SU-DHL-6 (cell line): ENCODE results near the gene G6PC3.

Experiments used
- H2AFZ ChIP-seq: fragments of 200-600 bp; sonication (generic); 2 replicates; pipeline ENCODE4 v1.6.1; 2014; ENCODE audit warnings: low read depth, mild to moderate bottlenecking, moderate library complexity, mixed read lengths, antibody characterized with exemption, low read length; ENCODE audit not compliant: severe bottlenecking
- H3F3A ChIP-seq: fragments of 200-600 bp; shearing (Covaris generic); 2 replicates; pipeline ENCODE4 v1.6.0; 2016; ENCODE audit warnings: antibody characterized with exemption, mild to moderate bottlenecking; ENCODE audit not compliant: insufficient read depth
- H3K27ac ChIP-seq: fragments of 200-600 bp; sonication (generic); 2 replicates; pipeline ENCODE4 v1.5.1; 2016; ENCODE audit warnings: low read depth, mild to moderate bottlenecking, low read length, moderate library complexity, mixed read lengths
- H3K27me3 ChIP-seq: fragments of 200-600 bp; sonication (generic), shearing (Covaris generic); 2 replicates; pipeline ENCODE4 v1.6.0; 2014; ENCODE audit warnings: mild to moderate bottlenecking, low read length
- H3K36me3 ChIP-seq: fragments of 200-600 bp; sonication (generic); 2 replicates; pipeline ENCODE4 v1.6.1; 2014; ENCODE audit warnings: mild to moderate bottlenecking, low read length, mixed read lengths
- H3K4me2 ChIP-seq: fragments of 300-600, 200-600 bp; shearing (Covaris generic), sonication (generic); 2 replicates; pipeline ENCODE4 v1.6.0; 2014; ENCODE audit warnings: low read length, low read depth, mild to moderate bottlenecking; ENCODE audit not compliant: poor library complexity, severe bottlenecking
- H3K4me3 ChIP-seq: fragments of 200-600 bp; sonication (generic); 2 replicates; pipeline ENCODE4 v1.5.1; 2014; ENCODE audit warnings: antibody characterized with exemption, low read length, mild to moderate bottlenecking, mixed read lengths; ENCODE audit not compliant: insufficient read depth, poor library complexity, severe bottlenecking
- H3K79me2 ChIP-seq: fragments of 200-600 bp; sonication (generic); 2 replicates; pipeline ENCODE4 v1.6.1; 2014; ENCODE audit warnings: mild to moderate bottlenecking, low read length, moderate library complexity; ENCODE audit not compliant: insufficient read depth
- H3K9ac ChIP-seq: fragments of 200-600 bp; sonication (generic); 2 replicates; pipeline ENCODE4 v1.7.0; 2014; ENCODE audit warnings: mild to moderate bottlenecking, low read length
- H3K9me2 ChIP-seq: fragments of 200-600 bp; sonication (generic); replicated peaks from 2 replicates; pipeline ENCODE4 v1.6.1; 2014; ENCODE audit warnings: low read length; ENCODE audit not compliant: insufficient read depth
- H3K9me3 ChIP-seq: fragments of 200-600 bp; sonication (generic); 2 replicates; pipeline ENCODE4 v1.6.1; 2014; ENCODE audit warnings: low read length, mixed read lengths; ENCODE audit not compliant: insufficient read depth
- H4K20me1 ChIP-seq: fragments of 200-600 bp; sonication (generic); 2 replicates; pipeline ENCODE4 v1.6.1; 2014; ENCODE audit warnings: low read depth, mild to moderate bottlenecking, antibody characterized with exemption, low read length, moderate library complexity, mixed read lengths
- CTCF ChIP-seq: fragments of 200-600 bp; sonication (generic); IDR thresholded peaks from one replicate; pipeline ENCODE4 v1.5.1; 2017; ENCODE audit warnings: antibody characterized with exemption, mild to moderate bottlenecking, low read length, moderate library complexity; ENCODE audit not compliant: insufficient read depth, poor library complexity, severe bottlenecking
- EZH2phosphoT487 ChIP-seq: fragments of 200-600 bp; sonication (generic), shearing (Covaris generic); conservative IDR thresholded peaks from 2 replicates; pipeline ENCODE4 v1.6.1; 2018; ENCODE audit warnings: mild to moderate bottlenecking, antibody characterized with exemption, low read length, moderate library complexity, mixed read lengths

G6PC3 gene

GRCh38 chr17:44110011-44110686, 39.6 kb downstream of the G6PC3 start:
- H3K9me2 ChIP-seq = no peaks in the 10 kb centered on the region
- H3K79me2 ChIP-seq = no peaks in the 10 kb centered on the region
- no peaks in the 10 kb centered on the region for H3K9me3 ChIP-seq
- no peak for TF ChIP-seq EZH2phosphoT487
- no peak for TF ChIP-seq CTCF
- no peaks in the 10 kb centered on the region for H3F3A ChIP-seq
- H3K27me3 ChIP-seq = no peaks in the 10 kb centered on the region
- H3K36me3 ChIP-seq = no peaks in the 10 kb centered on the region
- H4K20me1 ChIP-seq = no peaks in the 10 kb centered on the region
- no peak overlapping the region for H3K27ac ChIP-seq
- no peak overlapping the region for H3K9ac ChIP-seq
- no peak overlapping the region for H3K4me3 ChIP-seq
- no peak overlapping the region for H3K4me2 ChIP-seq
- no peak overlapping the region for H2AFZ ChIP-seq

- Histone ChIP-seq H3K36me3 (no peaks in the 10 kb centered on the region), H3K27ac (no peak overlapping the region), H3K4me3 (no peak overlapping the region), H3K9me2 (no peaks in the 10 kb centered on the region), H2AFZ (no peak overlapping the region), H3K79me2 (no peaks in the 10 kb centered on the region), H3K27me3 (no peaks in the 10 kb centered on the region), H3K4me2 (no peak overlapping the region), H3F3A (no peaks in the 10 kb centered on the region), H4K20me1 (no peaks in the 10 kb centered on the region), H3K9ac (no peak overlapping the region), H3K9me3 (no peaks in the 10 kb centered on the region)
- TF ChIP-seq EZH2phosphoT487 = no peak
- no peak for TF ChIP-seq CTCF
These were observed 40.5 kb downstream of the G6PC3 start for GRCh38 chr17:44110823-44111633.

GRCh38 chr17:44111777-44112176, 41.2 kb downstream of the G6PC3 start:
- Histone ChIP-seq H3K4me2 (no peak overlapping the region), H3K27me3 (no peaks in the 10 kb centered on the region), H2AFZ (no peak overlapping the region), H3K79me2 (no peaks in the 10 kb centered on the region), H3K9me2 (no peaks in the 10 kb centered on the region), H3K9ac (no peak overlapping the region), H4K20me1 (no peaks in the 10 kb centered on the region), H3K27ac (no peak overlapping the region), H3K9me3 (no peaks in the 10 kb centered on the region), H3F3A (no peaks in the 10 kb centered on the region), H3K36me3 (no peaks in the 10 kb centered on the region), H3K4me3 (no peak overlapping the region)
- TF ChIP-seq EZH2phosphoT487 (no peak), CTCF (no peak)
